Stimulated activated effector memory CD8-positive, alpha-beta T cell treated with anti-CD3 and anti-CD28 coated beads, Interleukin-12 subunit alpha, Interleukin-12 subunit beta, amount 100 ng/mL, for 72 hours (primary cell): ENCODE results near the gene ABCB10.
A peak's percentile ranks its signal among the peaks of the same experiment; 100 is the strongest.
"Not testable (repeated sequence)": the region's sequence is repeated elsewhere in the genome, so short reads cannot be mapped to it uniquely, and the experiment has no call there.

Experiments
- ATAC-seq: fragments of 150-1000 bp; cut with Tn5 transposase; 2 replicates; pipeline ENCODE4 v1.10.0; 2021
- DNase-seq, 2 donors: peaks; one replicate each; pipeline ENCODE4 v3.0.0; 2021 to 2022; ENCODE audit warnings: low spot score in 2 of 2
- H3K27ac Mint-ChIP-seq: one replicate; pipeline ENCODE4 v1.8.0; 2022; ENCODE audit warnings: mild to moderate bottlenecking, mixed read lengths
- H3K36me3 Mint-ChIP-seq: one replicate; pipeline ENCODE4 v1.8.0; 2022; ENCODE audit warnings: mild to moderate bottlenecking, mixed read lengths
- H3K4me1 Mint-ChIP-seq: one replicate; pipeline ENCODE4 v1.8.0; 2022; ENCODE audit warnings: mixed read lengths
- H3K4me3 Mint-ChIP-seq: one replicate; pipeline ENCODE4 v1.8.0; 2022; ENCODE audit warnings: mild to moderate bottlenecking, mixed read lengths
- H3K9me3 Mint-ChIP-seq: one replicate; pipeline ENCODE4 v1.8.0; 2022; ENCODE audit warnings: mixed read lengths

Gene ABCB10

DNA sequence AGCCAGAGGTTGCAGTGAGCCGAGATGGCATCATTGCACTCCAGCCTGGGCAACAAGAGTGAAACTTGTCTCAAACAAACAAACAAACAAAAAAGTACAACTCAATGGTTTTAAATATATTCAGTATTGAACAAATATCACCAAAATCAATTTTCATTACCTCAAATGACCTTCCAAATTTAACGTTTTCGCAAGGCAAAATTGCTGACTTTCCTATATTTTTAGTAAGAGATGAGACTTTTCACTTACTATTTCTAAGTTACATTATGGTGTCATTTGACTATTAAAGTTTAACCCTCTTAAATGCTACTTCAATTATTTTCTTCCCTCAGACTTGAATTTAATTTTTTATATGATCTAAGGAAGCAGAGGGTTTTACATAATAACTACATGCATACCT is 23.0 kb upstream of the ABCB10 start:
- Mint-ChIP-seq H3K9me3 (no peaks in the 10 kb centered on the region), H3K27ac (no peak overlapping the region), H3K4me1 (no peaks in the 10 kb centered on the region), H3K4me3 (no peak overlapping the region), H3K36me3 (no peaks in the 10 kb centered on the region)
- ATAC-seq (no peak), DNase-seq (no peak)

DNA sequence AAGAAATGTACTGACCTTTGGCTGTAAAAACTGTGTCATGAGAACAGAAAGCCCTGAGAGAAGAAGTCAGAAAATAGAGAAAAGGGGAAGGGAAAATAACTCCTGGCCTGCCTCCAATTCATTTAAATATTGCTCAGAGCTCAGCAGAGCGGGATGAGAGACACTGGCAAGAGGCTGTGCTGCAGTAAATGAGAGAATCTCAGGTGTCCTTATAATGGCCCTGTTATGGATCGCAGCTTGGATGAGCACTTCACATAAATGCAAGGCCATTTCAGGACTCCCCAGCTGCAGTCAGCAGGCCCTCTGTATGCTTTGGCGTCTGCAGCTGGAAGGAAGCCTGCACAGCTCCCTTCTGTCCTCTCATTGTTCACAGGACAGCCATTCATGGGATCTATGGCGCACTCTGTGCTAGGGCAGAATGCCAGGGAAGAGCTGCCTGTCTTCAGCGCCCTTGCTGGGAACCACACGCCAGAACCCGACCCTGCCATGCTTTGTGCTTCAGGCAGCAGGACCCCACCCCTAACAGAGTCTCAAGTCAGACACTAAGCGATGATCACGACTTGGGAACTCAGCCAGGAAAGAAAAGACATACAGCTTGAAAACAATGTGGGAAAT is 20.7 kb upstream of the ABCB10 start:
- no peak overlapping the region for H3K27ac Mint-ChIP-seq
- no peak for ATAC-seq
- no peaks in the 10 kb centered on the region for H3K36me3 Mint-ChIP-seq
- no peaks in the 10 kb centered on the region for H3K9me3 Mint-ChIP-seq
- H3K4me3 Mint-ChIP-seq, result no peak overlapping the region
- no peaks in the 10 kb centered on the region for H3K4me1 Mint-ChIP-seq
- DNase-seq, result no peak

DNA sequence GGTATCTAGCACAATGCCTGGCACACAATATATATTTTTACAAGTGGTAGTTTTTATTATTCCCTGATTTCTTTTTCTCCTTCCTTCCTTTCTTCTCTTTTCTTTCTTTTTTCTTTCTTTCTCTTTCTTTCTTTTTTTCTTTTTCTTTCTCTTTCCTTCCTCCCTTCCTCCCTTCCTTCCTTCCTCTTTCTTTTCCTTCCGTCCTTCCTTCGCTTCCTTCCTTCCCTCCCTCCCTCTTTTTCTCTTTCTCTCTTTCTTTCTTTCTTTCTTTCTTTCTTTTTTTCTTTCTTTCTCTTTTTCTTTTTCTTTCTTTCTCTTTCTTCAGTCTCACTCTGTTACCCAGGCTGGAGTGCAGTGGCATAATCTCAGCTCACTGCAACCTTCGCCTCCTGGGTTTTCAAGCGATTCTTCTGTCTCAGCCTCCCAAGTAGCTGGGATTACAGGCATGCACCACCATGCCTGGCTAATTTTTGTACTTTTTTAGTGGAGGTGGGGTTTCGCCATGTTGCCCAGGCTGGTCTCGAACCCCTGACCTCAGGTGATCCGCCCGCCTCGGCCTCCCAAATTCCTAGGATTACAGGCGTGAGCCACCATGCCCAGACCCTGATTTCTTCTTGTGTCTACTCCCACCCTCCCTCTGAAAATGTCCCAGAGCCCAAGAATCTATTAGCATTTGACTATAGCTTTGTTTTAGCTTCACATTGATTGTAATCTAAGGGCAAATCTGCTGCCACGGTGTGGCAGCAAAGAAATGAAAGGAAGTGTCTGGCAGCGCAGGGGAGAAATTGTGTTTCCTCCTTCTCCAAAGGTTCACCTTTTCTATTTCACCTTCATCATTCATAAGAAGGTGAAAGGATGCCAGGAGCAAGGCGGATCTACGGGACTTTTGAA is 19.9 kb upstream of the ABCB10 start:
- no peaks in the 10 kb centered on the region for H3K9me3 Mint-ChIP-seq
- H3K4me3 Mint-ChIP-seq, result no peak overlapping the region
- DNase-seq, result no peak
- H3K27ac Mint-ChIP-seq, result no peak overlapping the region
- no peak for ATAC-seq
- H3K36me3 Mint-ChIP-seq, result no peaks in the 10 kb centered on the region
- no peaks in the 10 kb centered on the region for H3K4me1 Mint-ChIP-seq

DNA sequence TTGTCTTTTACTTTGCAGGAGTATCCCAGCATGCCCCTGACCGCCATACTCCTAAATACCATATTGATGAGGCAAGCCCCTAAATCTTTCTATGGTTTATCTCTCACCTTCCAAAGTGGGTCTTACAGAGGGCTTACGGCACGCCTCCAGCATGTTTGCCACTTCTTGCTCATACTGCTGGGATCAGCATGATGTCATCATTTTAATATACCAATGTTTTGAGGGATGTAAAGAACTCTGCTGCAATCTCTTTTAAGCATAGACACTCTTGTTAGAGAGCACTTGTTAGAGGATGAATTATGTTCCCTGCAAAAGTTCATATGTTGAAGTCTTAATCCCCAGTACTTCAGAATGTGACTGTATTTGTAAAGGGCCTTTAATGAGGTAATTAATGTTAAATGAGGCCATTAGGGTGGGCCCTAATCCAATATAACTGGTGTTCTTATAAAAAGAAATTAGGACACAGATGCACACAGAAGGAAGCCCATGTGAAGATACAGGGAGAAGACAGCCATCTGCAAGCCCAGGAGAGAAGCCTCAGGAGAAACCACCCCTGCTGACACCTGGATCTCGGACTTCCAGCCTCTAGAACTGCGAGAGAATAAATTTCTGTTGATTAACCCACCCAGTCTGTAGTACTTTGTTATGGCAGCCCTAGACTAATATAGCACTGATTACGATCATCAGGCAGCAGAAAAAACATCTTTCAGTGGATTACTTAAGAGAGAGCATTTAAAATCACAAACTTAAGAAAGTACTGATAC is 16.4 kb upstream of the ABCB10 start:
- Mint-ChIP-seq H3K27ac (no peak overlapping the region), H3K4me3 (no peak overlapping the region), H3K4me1 (no peaks in the 10 kb centered on the region), H3K36me3 (no peaks in the 10 kb centered on the region), H3K9me3 (no peaks in the 10 kb centered on the region)
- ATAC-seq (no peak), DNase-seq (no peak)

DNA sequence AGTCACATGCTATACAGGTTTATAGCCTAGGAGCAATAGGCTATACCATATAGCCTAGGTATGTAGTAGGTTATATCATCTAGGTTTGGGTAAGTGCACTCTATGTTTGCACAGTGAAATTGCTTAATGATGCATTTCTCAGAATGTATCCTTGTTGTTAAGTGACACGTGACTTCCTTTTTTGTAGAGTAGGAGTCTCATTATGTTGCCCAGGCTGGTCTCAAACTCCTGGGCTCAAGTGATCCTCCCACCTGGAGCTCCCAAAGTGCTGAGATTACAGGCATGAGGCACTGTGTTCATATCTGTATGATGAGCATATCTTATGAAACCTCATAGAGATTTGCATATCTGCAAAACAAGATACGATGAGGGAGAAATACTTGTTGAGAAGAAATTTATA is 13.8 kb upstream of the ABCB10 start:
- H3K4me1 Mint-ChIP-seq, result no peaks in the 10 kb centered on the region
- H3K9me3 Mint-ChIP-seq, result no peaks in the 10 kb centered on the region
- no peak for DNase-seq
- no peaks in the 10 kb centered on the region for H3K36me3 Mint-ChIP-seq
- ATAC-seq, result no peak
- H3K27ac Mint-ChIP-seq, result no peak overlapping the region
- H3K4me3 Mint-ChIP-seq, result no peak overlapping the region

DNA sequence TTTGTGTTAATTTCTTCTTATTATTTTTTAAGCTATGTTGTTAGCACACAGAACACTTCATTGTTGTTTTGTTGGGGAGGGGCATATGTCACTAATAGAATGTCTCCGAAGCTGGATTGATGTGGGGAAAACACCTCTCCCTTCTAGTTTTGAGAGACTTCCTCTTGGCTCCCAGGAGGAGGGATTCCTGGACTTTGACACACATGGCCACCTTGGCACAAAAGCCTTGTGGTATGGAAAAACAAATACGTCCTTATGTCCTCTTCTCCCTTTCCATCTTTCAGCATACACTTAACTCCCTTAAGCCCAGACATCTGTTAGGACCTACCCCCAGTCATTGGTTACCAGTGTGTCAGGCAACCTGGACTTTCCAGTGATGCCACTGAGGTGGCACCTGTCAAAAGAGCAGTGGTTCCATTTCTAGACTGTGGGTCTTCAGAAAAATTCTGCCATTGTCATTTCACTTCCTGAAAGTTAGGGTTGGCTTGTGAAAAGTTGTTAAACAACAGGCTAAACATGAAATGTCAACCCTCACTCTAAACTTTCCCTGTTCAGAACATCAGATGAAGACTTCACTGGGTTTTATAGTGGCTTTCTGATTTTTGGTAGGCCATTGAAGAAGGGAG is 12.5 kb upstream of the ABCB10 start:
- no peak for ATAC-seq
- Mint-ChIP-seq H3K4me3 (no peak overlapping the region), H3K4me1 (no peaks in the 10 kb centered on the region), H3K36me3 (no peaks in the 10 kb centered on the region), H3K27ac (no peak overlapping the region), H3K9me3 (no peaks in the 10 kb centered on the region)
- no peak for DNase-seq

GRCh38 chr1:229570305-229570704 is 11.8 kb upstream of the ABCB10 start:
- Mint-ChIP-seq H3K4me3 (no peak overlapping the region), H3K27ac (no peak overlapping the region), H3K9me3 (no peaks in the 10 kb centered on the region), H3K36me3 (no peaks in the 10 kb centered on the region), H3K4me1 (no peaks in the 10 kb centered on the region)
- DNase-seq, result no peak
- ATAC-seq, result no peak

- no peak overlapping the region for H3K27ac Mint-ChIP-seq
- no peaks in the 10 kb centered on the region for H3K36me3 Mint-ChIP-seq
- ATAC-seq (no peak), DNase-seq (no peak)
- H3K4me1 Mint-ChIP-seq, result no peaks in the 10 kb centered on the region
- no peak overlapping the region for H3K4me3 Mint-ChIP-seq
- no peaks in the 10 kb centered on the region for H3K9me3 Mint-ChIP-seq
These were observed 8.8 kb upstream of the ABCB10 start for GRCh38 chr1:229567109-229567868.

- no peak for ATAC-seq
- Mint-ChIP-seq H3K4me3 (no peak overlapping the region), H3K36me3 (no peaks in the 10 kb centered on the region), H3K27ac (no peak overlapping the region), H3K9me3 (no peaks in the 10 kb centered on the region), H3K4me1 (peaks cover 10% of the 10 kb centered on the region)
- DNase-seq, result no peak
These were observed 5.2 kb upstream of the ABCB10 start for GRCh38 chr1:229563701-229564100.

- Mint-ChIP-seq H3K36me3 (no peaks in the 10 kb centered on the region), H3K4me1 (peaks cover 10% of the 10 kb centered on the region), H3K27ac (no peak overlapping the region), H3K4me3 (no peak overlapping the region), H3K9me3 (no peaks in the 10 kb centered on the region)
- DNase-seq (no peak), ATAC-seq (no peak)
These were observed 4.7 kb upstream of the ABCB10 start for GRCh38 chr1:229563241-229563640.

GRCh38 chr1:229562686-229563085 is 4.2 kb upstream of the ABCB10 start:
- DNase-seq (no peak), ATAC-seq (no peak)
- H3K27ac Mint-ChIP-seq, result no peak overlapping the region
- H3K36me3 Mint-ChIP-seq, result no peaks in the 10 kb centered on the region
- H3K9me3 Mint-ChIP-seq, result no peaks in the 10 kb centered on the region
- H3K4me1 Mint-ChIP-seq, result peaks cover 10% of the 10 kb centered on the region
- no peak overlapping the region for H3K4me3 Mint-ChIP-seq

- no peaks in the 10 kb centered on the region for H3K9me3 Mint-ChIP-seq
- no peak for ATAC-seq
These were observed 2.6 kb upstream of the ABCB10 start for GRCh38 chr1:229561141-229561540.

GRCh38 chr1:229560124-229560523 is 1.6 kb upstream of the ABCB10 start:
- DNase-seq, H3K27ac Mint-ChIP-seq, H3K36me3 Mint-ChIP-seq, H3K9me3 Mint-ChIP-seq, ATAC-seq: not testable (repeated sequence)
- peaks cover 28% of the 10 kb centered on the region for H3K4me1 Mint-ChIP-seq
- peak overlapping the region; percentile 83 for H3K4me3 Mint-ChIP-seq

More at GRCh38 chr1:229561141-229561540, 2.6 kb upstream of the ABCB10 start:
- H3K27ac Mint-ChIP-seq, result no peak overlapping the region
- DNase-seq, result no peak
- H3K36me3 Mint-ChIP-seq, result no peaks in the 10 kb centered on the region
- H3K4me1 Mint-ChIP-seq, result peaks cover 22% of the 10 kb centered on the region
- no peak overlapping the region for H3K4me3 Mint-ChIP-seq

DNA sequence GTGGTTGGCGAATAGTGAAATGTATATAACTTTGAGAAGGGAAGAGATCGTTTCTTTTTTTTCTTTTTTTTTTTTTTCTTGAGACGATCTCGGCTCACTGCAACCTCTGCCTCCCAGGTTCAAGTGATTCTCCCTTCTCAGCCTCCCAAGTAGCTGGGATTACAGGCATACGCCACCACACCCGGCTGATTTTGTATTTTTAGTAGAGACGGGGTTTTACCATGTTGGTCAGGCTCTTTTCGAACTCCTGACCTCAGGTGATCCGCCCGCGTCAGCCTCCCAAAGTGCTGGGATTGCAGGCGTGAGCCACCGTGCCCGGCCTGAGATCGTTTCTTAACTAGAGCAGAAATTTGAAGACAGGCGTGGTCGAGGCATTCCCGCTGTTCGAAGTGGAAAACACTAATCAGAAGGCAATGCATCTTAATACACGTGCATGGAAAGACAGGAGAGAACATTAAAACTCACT is 862 bp upstream of the ABCB10 start:
- not testable (repeated sequence) for DNase-seq, ATAC-seq, H3K9me3 Mint-ChIP-seq, H3K36me3 Mint-ChIP-seq
- peak overlapping the region; percentile 83 for H3K4me3 Mint-ChIP-seq
- peaks cover 35% of the 10 kb centered on the region for H3K4me1 Mint-ChIP-seq
- H3K27ac Mint-ChIP-seq, result peak overlapping the region; percentile 60
